Activated naive CD8-positive, alpha-beta T cell (primary cell): ENCODE data around the gene SPECC1.

Source experiments
- H3K27ac Mint-ChIP-seq: one replicate; pipeline ENCODE4 v1.8.0; 2021; ENCODE audit warnings: mixed read lengths
- H3K27me3 Mint-ChIP-seq: one replicate; pipeline ENCODE4 v1.8.0; 2021; ENCODE audit warnings: mixed read lengths
- H3K36me3 Mint-ChIP-seq: one replicate; pipeline ENCODE4 v1.8.0; 2021; ENCODE audit warnings: mixed read lengths
- H3K4me1 Mint-ChIP-seq: one replicate; pipeline ENCODE4 v1.8.0; 2021; ENCODE audit warnings: low read depth, mixed read lengths
- H3K4me3 Mint-ChIP-seq: one replicate; pipeline ENCODE4 v1.8.0; 2021; ENCODE audit warnings: mild to moderate bottlenecking, mixed read lengths
- H3K9me3 Mint-ChIP-seq: one replicate; pipeline ENCODE4 v1.8.0; 2021; ENCODE audit warnings: low read depth, mixed read lengths

Gene SPECC1

GRCh38 chr17:20111538-20111937 is 102.4 kb downstream of the SPECC1 start:
- Mint-ChIP-seq H3K4me3 (no peak overlapping the region), H3K4me1 (no peaks in the 10 kb centered on the region), H3K27me3 (no peaks in the 10 kb centered on the region), H3K36me3 (no peaks in the 10 kb centered on the region), H3K9me3 (no peaks in the 10 kb centered on the region), H3K27ac (no peak overlapping the region)

- no peak overlapping the region for H3K4me3 Mint-ChIP-seq
- H3K36me3 Mint-ChIP-seq = no peaks in the 10 kb centered on the region
- peaks cover 2% of the 10 kb centered on the region for H3K27me3 Mint-ChIP-seq
- H3K27ac Mint-ChIP-seq = no peak overlapping the region
- H3K4me1 Mint-ChIP-seq = no peaks in the 10 kb centered on the region
- no peaks in the 10 kb centered on the region for H3K9me3 Mint-ChIP-seq
Observed at GRCh38 chr17:20114466-20114865, 105.3 kb downstream of the SPECC1 start.

GRCh38 chr17:20116683-20117309 is 107.6 kb downstream of the SPECC1 start:
- Mint-ChIP-seq H3K4me3 (no peak overlapping the region), H3K27ac (no peak overlapping the region), H3K36me3 (no peaks in the 10 kb centered on the region), H3K9me3 (no peaks in the 10 kb centered on the region), H3K27me3 (peaks cover 2% of the 10 kb centered on the region), H3K4me1 (no peaks in the 10 kb centered on the region)

- H3K4me3 Mint-ChIP-seq = no peak overlapping the region
- H3K9me3 Mint-ChIP-seq = no peaks in the 10 kb centered on the region
- H3K27me3 Mint-ChIP-seq = peaks cover 2% of the 10 kb centered on the region
- no peaks in the 10 kb centered on the region for H3K4me1 Mint-ChIP-seq
- no peaks in the 10 kb centered on the region for H3K36me3 Mint-ChIP-seq
- H3K27ac Mint-ChIP-seq = no peak overlapping the region
Observed at GRCh38 chr17:20118280-20118679, 109.1 kb downstream of the SPECC1 start.

- Mint-ChIP-seq H3K27ac (no peak overlapping the region), H3K4me3 (no peak overlapping the region), H3K4me1 (no peaks in the 10 kb centered on the region), H3K9me3 (no peaks in the 10 kb centered on the region), H3K27me3 (peaks cover 2% of the 10 kb centered on the region), H3K36me3 (no peaks in the 10 kb centered on the region)
Observed at GRCh38 chr17:20120836-20121235, 111.7 kb downstream of the SPECC1 start.

- H3K27me3 Mint-ChIP-seq = peaks cover 2% of the 10 kb centered on the region
- H3K36me3 Mint-ChIP-seq = no peaks in the 10 kb centered on the region
Observed at GRCh38 chr17:20121359-20122253, 112.4 kb downstream of the SPECC1 start.

GRCh38 chr17:20122254-20122879 is 113.2 kb downstream of the SPECC1 start:
- Mint-ChIP-seq H3K9me3 (no peaks in the 10 kb centered on the region), H3K27me3 (peaks cover 2% of the 10 kb centered on the region), H3K4me1 (no peaks in the 10 kb centered on the region), H3K27ac (no peak overlapping the region), H3K36me3 (no peaks in the 10 kb centered on the region), H3K4me3 (no peak overlapping the region)

More at GRCh38 chr17:20121359-20122253, 112.4 kb downstream of the SPECC1 start:
- H3K4me3 Mint-ChIP-seq = no peak overlapping the region
- H3K9me3 Mint-ChIP-seq = no peaks in the 10 kb centered on the region
- H3K27ac Mint-ChIP-seq = no peak overlapping the region
- H3K4me1 Mint-ChIP-seq = no peaks in the 10 kb centered on the region

- H3K27ac Mint-ChIP-seq = no peak overlapping the region
- no peaks in the 10 kb centered on the region for H3K4me1 Mint-ChIP-seq
- no peaks in the 10 kb centered on the region for H3K9me3 Mint-ChIP-seq
- H3K4me3 Mint-ChIP-seq = no peak overlapping the region
- H3K36me3 Mint-ChIP-seq = no peaks in the 10 kb centered on the region
- peaks cover 2% of the 10 kb centered on the region for H3K27me3 Mint-ChIP-seq
Observed at GRCh38 chr17:20123209-20123608, 114.0 kb downstream of the SPECC1 start.

GRCh38 chr17:20125724-20126123 is 116.6 kb downstream of the SPECC1 start:
- no peak overlapping the region for H3K4me3 Mint-ChIP-seq
- no peaks in the 10 kb centered on the region for H3K4me1 Mint-ChIP-seq
- no peaks in the 10 kb centered on the region for H3K27me3 Mint-ChIP-seq

GRCh38 chr17:20127360-20128035 is 118.3 kb downstream of the SPECC1 start:
- no peaks in the 10 kb centered on the region for H3K4me1 Mint-ChIP-seq
- H3K27me3 Mint-ChIP-seq = no peaks in the 10 kb centered on the region
- no peak overlapping the region for H3K27ac Mint-ChIP-seq
- no peak overlapping the region for H3K4me3 Mint-ChIP-seq
- no peaks in the 10 kb centered on the region for H3K9me3 Mint-ChIP-seq
- no peaks in the 10 kb centered on the region for H3K36me3 Mint-ChIP-seq

More at GRCh38 chr17:20125724-20126123, 116.6 kb downstream of the SPECC1 start:
- Mint-ChIP-seq H3K9me3 (no peaks in the 10 kb centered on the region), H3K36me3 (no peaks in the 10 kb centered on the region), H3K27ac (no peak overlapping the region)

- Mint-ChIP-seq H3K4me1 (no peaks in the 10 kb centered on the region), H3K4me3 (no peak overlapping the region), H3K27me3 (no peaks in the 10 kb centered on the region), H3K9me3 (no peaks in the 10 kb centered on the region), H3K36me3 (peaks cover 1% of the 10 kb centered on the region), H3K27ac (no peak overlapping the region)
Observed at GRCh38 chr17:20128036-20128667, 119.0 kb downstream of the SPECC1 start.

GRCh38 chr17:20133517-20133916 is 124.4 kb downstream of the SPECC1 start:
- Mint-ChIP-seq H3K27ac (no peak overlapping the region), H3K4me3 (no peak overlapping the region), H3K9me3 (no peaks in the 10 kb centered on the region), H3K4me1 (no peaks in the 10 kb centered on the region), H3K36me3 (peaks cover 2% of the 10 kb centered on the region), H3K27me3 (peaks cover 2% of the 10 kb centered on the region)

GRCh38 chr17:20141198-20141972 is 132.2 kb downstream of the SPECC1 start:
- peaks cover 3% of the 10 kb centered on the region for H3K27me3 Mint-ChIP-seq
- H3K27ac Mint-ChIP-seq = no peak overlapping the region
- H3K4me3 Mint-ChIP-seq = no peak overlapping the region
- H3K36me3 Mint-ChIP-seq = peaks cover 2% of the 10 kb centered on the region
- H3K9me3 Mint-ChIP-seq = no peaks in the 10 kb centered on the region
- no peaks in the 10 kb centered on the region for H3K4me1 Mint-ChIP-seq

GRCh38 chr17:20142268-20142667 is 133.1 kb downstream of the SPECC1 start:
- Mint-ChIP-seq H3K4me3 (no peak overlapping the region), H3K27ac (no peak overlapping the region), H3K4me1 (no peaks in the 10 kb centered on the region), H3K9me3 (no peaks in the 10 kb centered on the region), H3K36me3 (peaks cover 2% of the 10 kb centered on the region), H3K27me3 (peaks cover 3% of the 10 kb centered on the region)
